C4-2B (cell line): ENCODE measurements around the gene TIFAB.

Source experiments
- ZFX ChIP-seq: fragments of 450-650 bp; IDR thresholded peaks from 2 replicates; pipeline ENCODE4 v1.6.1; 2017
- TF ChIP-seq, protein P1 (sequence below): fragments of 450-650 bp; conservative IDR thresholded peaks from 2 replicates; pipeline ENCODE4 v1.5.1; 2017; ENCODE audit warnings: mild to moderate bottlenecking

DNA sequence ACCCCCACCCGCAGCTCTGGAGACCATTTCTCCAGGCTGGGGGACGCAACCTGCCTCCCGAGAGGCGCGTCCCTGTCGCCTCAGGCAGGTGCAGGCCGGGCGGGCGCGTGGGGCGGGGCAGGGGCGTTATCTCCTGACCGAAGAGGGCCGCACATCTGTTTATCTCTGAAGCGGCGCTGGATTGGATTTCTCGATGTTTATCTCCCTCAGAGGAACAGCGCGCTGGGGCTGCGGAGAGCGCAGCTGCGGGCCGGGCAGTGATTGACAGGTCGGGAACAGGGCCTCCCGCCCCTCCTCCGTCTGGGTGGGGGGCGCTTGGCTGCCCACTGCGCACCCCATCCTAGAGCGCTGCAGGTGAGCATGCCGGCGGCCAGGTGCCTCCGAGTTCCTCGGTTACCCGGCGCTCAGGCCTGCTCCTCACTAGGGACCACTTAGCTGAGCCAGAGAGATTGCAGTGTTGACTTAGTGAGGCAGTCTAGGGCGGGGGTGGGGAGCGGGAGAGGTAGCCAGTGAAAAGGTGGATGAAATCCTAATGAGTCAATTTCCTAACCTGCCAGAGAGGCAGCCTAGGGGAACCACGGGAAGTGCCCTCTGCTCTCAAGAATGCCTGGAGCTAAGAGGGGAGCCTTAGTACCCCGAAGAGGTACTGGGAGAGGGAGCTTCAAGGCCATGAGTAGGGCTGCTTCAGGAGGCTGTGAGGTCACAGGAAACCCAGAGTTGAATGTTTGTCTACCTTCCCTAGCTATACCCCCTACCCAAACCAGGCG is 39.6 kb upstream of the TIFAB start:
- TF ChIP-seq, protein P1, sequence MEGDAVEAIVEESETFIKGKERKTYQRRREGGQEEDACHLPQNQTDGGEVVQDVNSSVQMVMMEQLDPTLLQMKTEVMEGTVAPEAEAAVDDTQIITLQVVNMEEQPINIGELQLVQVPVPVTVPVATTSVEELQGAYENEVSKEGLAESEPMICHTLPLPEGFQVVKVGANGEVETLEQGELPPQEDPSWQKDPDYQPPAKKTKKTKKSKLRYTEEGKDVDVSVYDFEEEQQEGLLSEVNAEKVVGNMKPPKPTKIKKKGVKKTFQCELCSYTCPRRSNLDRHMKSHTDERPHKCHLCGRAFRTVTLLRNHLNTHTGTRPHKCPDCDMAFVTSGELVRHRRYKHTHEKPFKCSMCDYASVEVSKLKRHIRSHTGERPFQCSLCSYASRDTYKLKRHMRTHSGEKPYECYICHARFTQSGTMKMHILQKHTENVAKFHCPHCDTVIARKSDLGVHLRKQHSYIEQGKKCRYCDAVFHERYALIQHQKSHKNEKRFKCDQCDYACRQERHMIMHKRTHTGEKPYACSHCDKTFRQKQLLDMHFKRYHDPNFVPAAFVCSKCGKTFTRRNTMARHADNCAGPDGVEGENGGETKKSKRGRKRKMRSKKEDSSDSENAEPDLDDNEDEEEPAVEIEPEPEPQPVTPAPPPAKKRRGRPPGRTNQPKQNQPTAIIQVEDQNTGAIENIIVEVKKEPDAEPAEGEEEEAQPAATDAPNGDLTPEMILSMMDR: no peak
- no peak for TF ChIP-seq ZFX
